Measurements from ENCODE around the gene SRPK3. TPM values are rescaled to one million over a fixed set of nuclear protein-coding genes. Genes with fewer than 3 reads are reported as not detected.

Gene SRPK3
- total and polyA plus RNA-seq, 2 donors (not counting 3 experiments of a cell fraction or from before 2014, with no cell fraction given): 0.25 to 0.40 TPM

DNA sequence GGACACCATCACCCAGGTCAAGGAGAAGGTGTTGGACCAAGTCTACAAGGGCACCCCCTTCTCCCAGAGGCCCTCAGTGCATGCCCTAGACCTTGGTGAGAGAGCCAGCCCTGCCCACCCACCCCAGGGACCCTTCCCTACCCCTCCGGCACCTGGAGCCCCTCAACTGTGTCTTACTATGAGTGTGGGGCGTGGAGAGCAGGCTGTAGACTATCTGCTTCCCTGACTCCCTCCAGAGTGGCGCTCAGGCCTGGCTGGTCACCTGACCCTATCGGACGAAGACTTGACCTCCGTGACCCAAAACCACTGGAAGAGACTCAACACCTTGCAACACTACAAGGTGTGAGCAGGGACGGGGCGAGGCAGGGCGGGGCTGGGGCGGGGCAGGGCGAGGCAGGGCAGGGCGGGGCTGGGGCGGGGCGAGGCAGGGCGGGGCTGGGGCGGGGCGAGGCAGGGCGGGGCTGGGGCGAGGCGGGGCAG, 4.7 kb upstream of the SRPK3 start:
- DNase-seq (ENCODE audit: low read depth, low spot score) (no peak), FAIRE-seq (no peak)
- dilution Hi-C loops (cut with MboI; ENCODE audit: extremely low pct_ligation_motif_present, low sequenced_read_pairs) (no loop called here), intact Hi-C loops (cut with micrococcal nuclease) (no loop called here)
- TF ChIP-seq CTCF (IDR thresholded peaks at IDR 0.05; ENCODE audit: extremely low read depth in 1 of 2, insufficient read depth in 1 of 2, low read depth in 1 of 2, low read length in 2 of 2): no peak
- no peak for TF ChIP-seq POLR2AphosphoS5 (IDR thresholded peaks at IDR 0.05; ENCODE audit: insufficient read depth, low read depth, low read length)
- no peak for TF ChIP-seq EZH2 (IDR thresholded peaks at IDR 0.05; ENCODE audit: borderline replicate concordance, low read depth, low read length, severe bottlenecking)
- no peak for TF ChIP-seq MAX (IDR thresholded peaks at IDR 0.05; ENCODE audit: insufficient read depth, insufficient read length)
- TF ChIP-seq MYC (IDR thresholded peaks at IDR 0.05; ENCODE audit: low read depth, low read length): no peak
- TF ChIP-seq GATA2 (IDR thresholded peaks at IDR 0.05; ENCODE audit: insufficient read depth, insufficient read length, low read depth, low read length): no peak
- no peak for TF ChIP-seq POLR2A (IDR thresholded peaks at IDR 0.05; ENCODE audit: low read depth, low read length)
- TF ChIP-seq FOS (IDR thresholded peaks at IDR 0.05; ENCODE audit: borderline replicate concordance, insufficient read depth, low read length): no peak
- TF ChIP-seq JUN (IDR thresholded peaks at IDR 0.05; ENCODE audit: borderline replicate concordance, insufficient read depth, insufficient read length, low read depth): no peak
- Histone ChIP-seq H3K36me3 (ENCODE audit: control insufficient read depth in 2 of 2, extremely low read depth in 1 of 2, insufficient read depth in 2 of 2, low read length in 2 of 2) (peaks cover 0 to 14% of the 10 kb centered on the region in 2 experiments), H4K20me1 (replicated peaks; ENCODE audit: control insufficient read depth, extremely low read depth, insufficient read depth, low read length) (no peaks in the 10 kb centered on the region), H2AFZ (ENCODE audit: low read depth, low read length) (no peak overlapping the region), H3K4me1 (ENCODE audit: control insufficient read depth, extremely low read depth, insufficient read depth, low read length) (no peaks in the 10 kb centered on the region), H3K27ac (ENCODE audit: insufficient read depth, low read depth, low read length) (no peak overlapping the region), H3K9me1 (replicated peaks; ENCODE audit: control insufficient read depth, extremely low read depth, insufficient read depth, low read length) (no peaks in the 10 kb centered on the region), H3K9me3 (replicated peaks; ENCODE audit: control insufficient read depth, insufficient read depth, low read length) (no peaks in the 10 kb centered on the region), H3K27me3 (ENCODE audit: control insufficient read depth in 2 of 2, insufficient read depth in 2 of 2, low read length in 2 of 2) (no peaks in the 10 kb centered on the region), H3K4me2 (ENCODE audit: insufficient read depth, low read length) (no peak overlapping the region), H3K9ac (replicated peaks; ENCODE audit: extremely low read depth, insufficient read depth, low read length) (no peak overlapping the region), H3K79me2 (ENCODE audit: control insufficient read depth, insufficient read depth, low read length) (no peaks in the 10 kb centered on the region), H3K4me3 (replicated peaks in 1 of 3; ENCODE audit: insufficient read depth in 1 of 3, low read depth in 1 of 3, low read length in 3 of 3) (no peak overlapping the region)
- no TSS peak for BruUV-seq (replicated peaks)
- POLR2A ChIA-PET: no interaction called here
- CTCF ChIA-PET: no interaction called here

Measured in endothelial cell of umbilical vein (primary cell).